ENCODE results near the gene MTAP. TPM values are rescaled to one million over a fixed set of nuclear protein-coding genes. Genes with fewer than 3 reads are reported as not detected.

The MTAP gene
- total and polyA plus RNA-seq, 9 of the 15 experiments (the other 6 are each of a cell fraction or from before 2014, with no cell fraction given) = 0.07 TPM; not detected in 8

- Histone ChIP-seq H3K4me2 (ENCODE audit: insufficient read depth, low read length) (no peak overlapping the region), H3K9me3 (replicated peaks; ENCODE audit: control insufficient read depth, insufficient read depth, low read depth, low read length) (no peaks in the 10 kb centered on the region), H4K20me1 (replicated peaks; ENCODE audit: control insufficient read depth, insufficient read depth, low read length) (no peaks in the 10 kb centered on the region), H3K27ac (ENCODE audit: extremely low read depth, low read depth, low read length) (no peak overlapping the region), H3K27me3 (ENCODE audit: control insufficient read depth in 2 of 2, insufficient read depth in 2 of 2, low read length in 2 of 2) (no peaks in the 10 kb centered on the region), H3K4me3 (no peak overlapping the region), H3K36me3 (ENCODE audit: control insufficient read depth, insufficient read depth, low read length) (no peaks in the 10 kb centered on the region), H3K9ac (ENCODE audit: insufficient read depth in 1 of 2, low read depth in 2 of 2, low read length in 2 of 2) (no peak overlapping the region), H2AFZ (ENCODE audit: low read depth, low read length) (no peak overlapping the region), H3K79me2 (ENCODE audit: control insufficient read depth, insufficient read depth, low read length) (no peaks in the 10 kb centered on the region), H3K4me1 (replicated peaks in 1 of 2; ENCODE audit: control insufficient read depth in 2 of 2, insufficient read depth in 2 of 2, low read length in 2 of 2) (no peaks in the 10 kb centered on the region), H3K9me1 (ENCODE audit: control insufficient read depth, insufficient read depth, low read length) (no peaks in the 10 kb centered on the region)
- no TSS peak for BruUV-seq (replicated peaks)
- intact Hi-C loops (cut with micrococcal nuclease) (no loop called here), in situ Hi-C loops (cut with MboI) (no loop called here)
- ChIA-PET POLR2A (no interaction called here), CTCF (ENCODE audit: low intra/inter-chr PET ratio) (no interaction called here)
- FAIRE-seq = no peak
- WGBS (ENCODE audit: insufficient coverage, low coverage, missing lambda C conversion rate) = no CpG with 5 or more reads among the region's 2 CpGs
- TF ChIP-seq RAD21 (CRISPR knock-in tag; conservative IDR thresholded peaks at IDR 0.05 in 1 of 2, IDR thresholded peaks at IDR 0.05 in 1 of 2) (no peak), JUND (IDR thresholded peaks at IDR 0.05; ENCODE audit: borderline replicate concordance, low read depth, low read length) (no peak), JUND (tag; IDR thresholded peaks at IDR 0.05; ENCODE audit: borderline replicate concordance, low read depth, low read length) (no peak), SIX5 (IDR thresholded peaks at IDR 0.05; ENCODE audit: borderline replicate concordance in 1 of 2, insufficient read depth in 1 of 2, low read depth in 1 of 2, low read length in 2 of 2) (no peak), SMAD1 (IDR thresholded peaks at IDR 0.05; ENCODE audit: low read depth, low read length, partially characterized antibody) (no peak), ZNF780A (CRISPR knock-in tag; IDR thresholded peaks at IDR 0.05) (no peak), HLTF (IDR thresholded peaks at IDR 0.05) (no peak), ESRRB (CRISPR knock-in tag; IDR thresholded peaks at IDR 0.05; ENCODE audit: borderline replicate concordance) (no peak), SREBF1 (IDR thresholded peaks at IDR 0.05; ENCODE audit: borderline replicate concordance, low read depth, low read length) (no peak), SP2 (IDR thresholded peaks at IDR 0.05; ENCODE audit: extremely low read depth, low read depth, low read length, poor library complexity, severe bottlenecking) (no peak), STAG1 (CRISPR knock-in tag; IDR thresholded peaks at IDR 0.05; ENCODE audit: borderline replicate concordance) (no peak), RBM25 (IDR thresholded peaks at IDR 0.05; ENCODE audit: low read depth, low read length, severe bottlenecking) (no peak), HOMEZ (CRISPR knock-in tag; IDR thresholded peaks at IDR 0.05) (no peak), U2AF2 (optimal IDR thresholded peaks at IDR 0.05; ENCODE audit: low read depth, low read length) (no peak), MAFG (tag; conservative IDR thresholded peaks at IDR 0.05) (no peak), NKRF (IDR thresholded peaks at IDR 0.05; ENCODE audit: borderline replicate concordance) (no peak)
- DNase-seq (ENCODE audit: extremely low read depth in 1 of 4, low spot score in 3 of 4) = no peak
- no peak for ATAC-seq
Observed at GRCh38 chr9:21812415-21812814, 10.0 kb downstream of the MTAP start.
